Measurements from ENCODE around the gene SIAH3.
"Not testable (repeated sequence)": the region's sequence is repeated elsewhere in the genome, so short reads cannot be mapped to it uniquely, and the experiment has no call there.

The SIAH3 gene

GRCh38 chr13:45781553-45782326 lies 69.8 kb downstream of the SIAH3 start:
- DNase-seq = no peak

DNA sequence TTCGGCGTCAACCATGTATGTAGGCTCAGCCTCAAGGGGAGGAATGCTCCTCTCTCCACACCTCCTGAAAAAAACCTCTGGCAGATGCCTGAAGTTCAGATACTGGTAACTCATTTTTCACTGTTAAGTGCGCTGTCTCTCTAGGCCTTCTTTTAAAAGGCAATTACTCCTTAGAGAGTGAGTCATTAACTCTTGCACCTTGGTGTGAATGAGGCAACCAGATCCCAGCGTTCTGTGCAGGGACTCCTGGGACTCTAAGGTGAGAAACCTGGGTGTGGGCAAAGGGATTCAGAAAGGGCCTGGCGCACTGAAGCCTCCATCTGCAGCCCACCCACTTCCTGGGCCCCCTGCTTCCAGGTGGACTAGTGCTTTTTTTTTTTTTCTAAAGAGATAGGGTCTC lies 71.7 kb downstream of the SIAH3 start:
- no peak for DNase-seq

GRCh38 chr13:45778882-45779281 lies 72.7 kb downstream of the SIAH3 start:
- no peak for DNase-seq

GRCh38 chr13:45776748-45777147 lies 74.8 kb downstream of the SIAH3 start:
- no peak for DNase-seq

- DNase-seq = no peak
These were observed 76.1 kb downstream of the SIAH3 start for GRCh38 chr13:45775401-45775963.

- no peak for DNase-seq
These were observed 77.6 kb downstream of the SIAH3 start for GRCh38 chr13:45773944-45774343.

DNA sequence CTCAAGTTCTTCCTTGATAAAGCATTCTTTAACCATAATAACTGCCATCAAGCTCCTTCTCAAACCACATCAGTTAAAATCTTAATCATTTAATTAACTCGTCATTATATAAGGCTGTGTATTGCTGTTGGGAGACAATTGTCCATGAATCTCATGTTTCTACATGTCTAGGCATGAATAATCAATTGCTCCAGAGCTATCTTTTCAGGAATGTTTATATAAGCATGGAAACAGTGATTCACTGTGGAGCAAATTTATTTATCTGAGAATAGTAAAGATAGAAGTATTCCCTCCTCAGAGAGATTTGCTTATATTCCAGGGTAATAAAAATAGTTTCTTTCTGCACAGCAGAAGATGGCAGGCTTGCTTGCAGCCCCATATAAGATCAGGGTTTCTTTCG lies 78.3 kb downstream of the SIAH3 start:
- DNase-seq = no peak

DNA sequence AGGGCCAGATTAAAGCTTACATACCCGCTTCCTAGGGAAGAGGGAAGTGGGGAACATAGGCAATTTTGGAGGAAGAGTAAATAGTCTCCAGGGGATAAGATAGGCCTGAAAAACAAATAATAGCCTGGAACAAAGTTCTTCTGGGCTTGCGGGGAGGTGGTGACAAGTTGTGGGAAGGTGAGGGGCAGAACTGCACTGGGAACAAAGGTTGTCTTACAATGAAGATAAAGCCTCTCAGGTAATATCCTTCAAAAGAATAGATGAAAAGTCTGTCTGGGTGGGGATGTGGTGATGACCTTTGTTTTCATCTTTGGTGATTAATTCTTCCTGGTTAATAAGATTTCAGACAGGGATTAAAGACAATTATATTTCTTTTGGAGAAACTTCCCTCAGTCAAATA lies 80.7 kb downstream of the SIAH3 start:
- no peak for DNase-seq

GRCh38 chr13:45768656-45769479 lies 82.7 kb downstream of the SIAH3 start:
- DNase-seq = no peak

GRCh38 chr13:45765464-45765863 lies 86.1 kb downstream of the SIAH3 start:
- no peak for DNase-seq

GRCh38 chr13:45763419-45763818 lies 88.1 kb downstream of the SIAH3 start:
- no peak for DNase-seq

- DNase-seq = not testable (repeated sequence)
These were observed 94.0 kb downstream of the SIAH3 start for GRCh38 chr13:45757589-45757988.

- DNase-seq = not testable (repeated sequence)
These were observed 95.1 kb downstream of the SIAH3 start for GRCh38 chr13:45756498-45756897.

DNA sequence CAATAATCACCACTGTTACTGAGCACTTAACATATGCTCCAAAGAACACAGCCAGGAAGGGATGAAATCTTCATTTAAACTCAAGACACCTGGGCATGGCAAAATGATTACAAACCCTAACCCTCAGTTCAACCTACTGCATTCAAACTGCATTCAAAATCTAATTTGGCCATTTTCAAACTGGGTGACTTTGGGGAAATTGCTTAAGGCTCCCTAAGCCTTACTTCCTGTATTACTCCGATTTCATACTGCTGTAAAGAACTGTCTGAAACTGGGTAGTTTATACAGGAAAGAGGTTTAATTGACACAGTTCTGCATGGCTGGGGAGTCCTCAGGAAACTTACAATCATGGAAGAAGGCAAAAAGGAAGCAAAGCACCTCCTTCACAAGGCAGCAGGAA lies 99.0 kb downstream of the SIAH3 start:
- no peak for DNase-seq

GRCh38 chr13:45751885-45752284 lies 99.7 kb downstream of the SIAH3 start:
- no peak for DNase-seq

- DNase-seq = no peak
These were observed 101.0 kb downstream of the SIAH3 start for GRCh38 chr13:45750566-45750965.

- DNase-seq = no peak
These were observed 102.4 kb downstream of the SIAH3 start for GRCh38 chr13:45748941-45749759.

GRCh38 chr13:45747071-45747470 lies 104.5 kb downstream of the SIAH3 start:
- no peak for DNase-seq

- no peak for DNase-seq
These were observed 106.6 kb downstream of the SIAH3 start for GRCh38 chr13:45744979-45745378.

- DNase-seq = no peak
These were observed 108.6 kb downstream of the SIAH3 start for GRCh38 chr13:45742985-45743384.

- no peak for DNase-seq
These were observed 114.0 kb downstream of the SIAH3 start for GRCh38 chr13:45737571-45738017.

DNA sequence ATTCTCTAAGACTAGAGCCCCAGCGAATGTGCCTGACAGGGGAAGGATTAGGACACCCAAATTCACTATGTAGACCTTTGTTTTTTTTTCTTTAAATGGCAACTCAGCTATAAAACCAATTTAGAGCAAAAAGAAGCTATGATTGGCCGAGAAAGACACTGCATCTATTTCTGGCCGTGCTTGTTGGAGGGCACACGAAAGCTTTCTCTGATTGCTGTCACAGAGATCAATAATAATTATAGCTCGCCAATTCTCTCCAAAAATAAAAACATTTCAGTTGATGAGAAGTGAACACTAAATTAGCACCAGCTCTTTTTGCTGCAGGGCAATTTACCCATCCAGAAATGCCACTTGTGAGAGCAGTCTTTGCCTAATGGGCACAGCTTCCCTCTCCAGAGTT lies 118.2 kb downstream of the SIAH3 start:
- DNase-seq = no peak

DNA sequence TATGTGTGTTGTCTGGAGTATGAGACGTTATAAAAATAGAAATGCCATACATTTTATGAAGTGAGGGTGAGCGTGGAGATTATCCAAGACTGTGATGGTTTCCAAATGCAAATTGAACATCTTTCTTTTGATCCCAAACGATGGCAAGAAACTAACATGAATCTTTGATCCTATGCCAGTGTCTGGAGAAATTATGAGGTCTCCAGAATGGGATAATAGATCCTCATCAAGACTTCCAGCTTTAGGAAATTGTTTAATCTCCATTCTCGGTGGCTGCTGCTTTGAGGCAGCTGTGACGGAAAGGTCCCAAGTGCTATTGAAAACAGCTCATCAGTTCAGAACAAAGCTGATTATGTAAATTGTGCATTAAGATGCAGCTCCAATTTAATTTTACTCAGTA lies 118.6 kb downstream of the SIAH3 start:
- no peak for DNase-seq

Measured in T-helper 9 cell (primary cell).